ENCODE data around the gene ELK4.
A peak's percentile ranks its signal among the peaks of the same experiment; 100 is the strongest.

ELK4 gene

DNA sequence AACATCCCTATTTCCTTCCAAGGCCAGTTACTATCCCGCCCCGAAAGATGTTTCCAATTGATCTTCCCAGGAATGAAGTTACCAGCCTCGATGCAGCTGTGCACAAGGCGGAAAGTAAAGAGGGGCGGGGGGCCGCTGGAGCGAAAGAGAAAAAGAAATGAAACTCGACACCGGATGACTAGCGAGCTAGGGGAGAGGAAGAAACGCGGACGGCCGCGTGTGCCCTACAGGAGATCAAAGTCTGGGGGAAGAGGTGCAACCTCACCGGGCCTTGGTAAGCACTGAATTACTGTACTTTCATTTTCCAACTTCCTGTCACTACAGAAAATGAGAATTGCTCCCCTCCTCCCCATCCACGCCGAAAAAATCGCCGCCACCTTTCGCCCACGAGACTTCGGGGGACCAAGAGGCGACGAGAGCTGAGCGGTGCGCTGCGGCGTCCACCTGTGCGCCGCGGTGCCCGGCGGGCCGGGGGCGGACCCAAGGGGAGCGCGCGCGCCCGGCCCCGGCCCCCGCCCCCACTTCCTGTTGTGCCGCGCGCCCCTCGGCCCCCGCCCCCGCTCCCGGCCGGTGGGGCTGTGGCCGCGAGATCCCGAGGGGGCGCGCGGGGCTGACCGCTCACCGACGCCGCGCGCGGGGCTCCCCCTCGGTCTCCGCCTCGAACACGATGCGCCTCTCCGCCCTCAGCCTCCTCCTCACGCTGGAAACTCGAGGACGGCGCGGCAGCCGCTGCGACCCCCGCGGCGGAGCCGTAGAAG, 622 bp downstream of the ELK4 start:
- DNase-seq (ENCODE audit: insufficient read length, low spot score) (peak; percentile 71), FAIRE-seq (peak; percentile 93)

DNA sequence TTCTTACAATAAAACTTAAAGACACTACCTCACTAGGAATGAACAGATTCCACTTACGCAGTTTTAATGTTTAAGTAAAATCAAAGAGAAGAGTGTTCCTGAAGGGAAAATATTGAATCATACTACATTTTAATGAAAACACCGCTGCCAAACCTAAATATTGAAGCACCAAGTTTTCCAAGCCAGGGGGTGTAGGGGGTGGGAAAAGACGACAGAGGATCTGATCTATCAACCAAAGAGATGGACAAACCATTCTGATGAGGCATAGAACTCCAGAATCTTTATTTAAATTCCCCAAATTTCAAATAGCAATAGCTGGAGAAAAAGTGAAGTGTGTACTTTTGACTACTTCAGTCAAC, 1.2 kb downstream of the ELK4 start:
- no peak for DNase-seq (ENCODE audit: insufficient read length, low spot score)
- FAIRE-seq = no peak

DNA sequence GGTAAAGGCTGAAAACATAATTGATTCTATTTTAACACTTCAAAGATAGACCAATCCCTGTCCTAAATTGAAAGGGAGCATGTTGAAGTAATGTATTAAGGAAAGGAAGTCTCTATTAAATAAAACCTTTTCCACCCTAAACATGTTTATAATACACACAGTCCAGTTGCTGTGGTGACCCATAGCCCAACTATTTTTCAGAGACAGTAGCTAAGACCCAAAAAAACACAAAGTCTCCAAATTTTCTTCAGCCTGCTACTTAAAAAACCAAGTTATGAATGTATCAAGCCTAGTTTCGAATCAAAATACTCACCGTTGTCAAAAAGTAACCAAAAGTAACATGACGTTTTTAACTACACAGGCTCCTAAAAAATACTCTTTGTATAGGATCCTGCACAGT, 1.6 kb downstream of the ELK4 start:
- FAIRE-seq (no peak), DNase-seq (ENCODE audit: insufficient read length, low spot score) (no peak)

DNA sequence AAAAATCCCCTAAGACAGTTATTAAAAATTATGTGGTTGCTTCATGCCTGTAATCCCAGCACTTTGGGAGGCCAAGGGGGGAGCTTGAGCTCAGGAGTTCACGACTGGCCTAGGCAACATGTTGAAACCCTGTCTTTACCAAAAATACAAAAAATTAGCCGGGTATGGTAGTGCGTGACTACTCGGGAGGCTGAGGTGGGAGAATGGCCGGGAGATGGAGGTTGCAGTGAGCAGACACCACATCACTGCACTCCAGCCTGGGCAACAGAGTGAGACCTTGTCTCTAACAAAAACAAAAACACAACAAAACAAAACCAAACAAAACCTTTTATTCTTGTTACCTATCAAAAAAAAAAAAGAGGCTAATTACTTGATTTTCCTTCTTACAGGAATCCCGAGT, 2.1 kb downstream of the ELK4 start:
- FAIRE-seq (no peak), DNase-seq (ENCODE audit: insufficient read length, low spot score) (no peak)

DNA sequence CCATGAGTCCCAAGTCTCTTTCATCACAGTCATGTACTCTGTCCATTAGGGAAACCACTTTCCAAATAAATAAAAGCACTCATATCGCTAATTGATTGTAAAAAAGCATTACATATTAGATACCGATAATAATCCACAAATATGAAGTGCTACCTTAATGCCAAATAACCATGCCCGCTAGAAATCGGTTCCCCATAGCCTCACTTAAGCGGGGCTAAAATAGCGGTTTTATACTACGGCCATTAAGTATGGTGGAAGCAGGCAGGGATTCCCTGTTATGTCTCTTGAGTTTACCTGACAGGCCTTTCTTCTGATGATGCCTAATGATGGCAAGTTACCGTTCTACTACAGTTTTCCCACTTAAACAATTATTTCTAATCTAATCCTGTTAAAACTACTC, 3.9 kb downstream of the ELK4 start:
- no peak for FAIRE-seq
- DNase-seq (ENCODE audit: insufficient read length, low spot score) = no peak

DNA sequence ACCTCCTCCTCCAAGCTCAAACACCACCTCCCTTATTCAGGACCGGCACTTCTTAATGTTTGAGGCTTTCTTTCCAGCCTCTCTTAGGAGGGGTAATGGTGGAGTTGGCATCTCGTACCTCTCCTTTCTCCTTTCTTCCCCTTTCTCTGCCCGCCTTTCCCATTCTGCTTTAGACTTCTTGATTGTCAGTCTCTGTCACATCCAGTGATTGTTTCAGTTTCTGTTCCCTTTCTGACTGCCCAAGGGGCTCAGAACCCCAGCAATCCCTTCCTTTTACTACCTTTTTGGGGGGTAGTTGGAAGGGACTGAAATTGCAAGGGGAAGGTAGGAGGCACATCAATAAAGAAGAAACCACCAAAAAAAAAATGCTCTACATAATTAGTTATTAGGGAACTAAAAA, 5.6 kb downstream of the ELK4 start:
- DNase-seq (ENCODE audit: insufficient read length, low spot score) (no peak), FAIRE-seq (peak; percentile 76)

DNA sequence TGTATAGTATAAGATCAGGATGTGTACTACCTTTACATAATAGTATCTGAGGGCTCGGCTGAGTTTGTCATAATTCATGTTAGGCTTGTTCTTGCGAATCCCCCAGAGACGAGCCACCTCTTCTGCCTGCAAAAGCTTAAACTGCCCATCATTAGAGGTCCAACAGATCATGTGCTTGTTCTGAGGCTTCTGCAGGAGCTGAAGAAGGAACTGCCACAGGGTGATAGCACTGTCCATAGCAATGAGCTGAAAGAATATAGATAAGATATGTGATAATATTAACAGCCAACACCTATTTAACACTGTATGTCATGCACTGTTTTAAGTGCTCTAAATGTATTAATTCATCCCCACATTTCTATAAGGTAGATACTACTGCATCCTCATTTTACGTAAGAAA, 8.2 kb downstream of the ELK4 start:
- FAIRE-seq = no peak
- DNase-seq (ENCODE audit: insufficient read length, low spot score) = no peak

DNA sequence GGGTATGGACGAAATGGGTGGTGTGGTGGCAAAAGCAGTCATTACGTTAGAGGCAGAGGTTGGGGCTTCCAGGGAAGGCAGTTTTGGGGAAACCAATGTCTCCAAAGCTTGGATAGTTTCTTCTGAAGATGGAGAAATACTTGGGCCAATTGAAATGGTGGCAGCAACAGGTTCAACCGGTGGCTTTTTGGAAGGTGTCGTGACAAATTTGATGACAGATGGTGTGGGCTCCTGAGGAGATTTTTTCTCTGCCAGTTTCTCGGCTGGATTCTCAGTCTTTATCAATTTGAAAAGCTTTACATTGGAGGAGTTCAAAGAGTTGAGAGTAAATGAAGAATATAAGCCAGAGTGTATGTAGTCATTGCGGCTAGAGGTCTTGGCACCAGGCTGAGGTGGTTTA, 11.5 kb downstream of the ELK4 start:
- DNase-seq (ENCODE audit: insufficient read length, low spot score) (no peak), FAIRE-seq (no peak)

DNA sequence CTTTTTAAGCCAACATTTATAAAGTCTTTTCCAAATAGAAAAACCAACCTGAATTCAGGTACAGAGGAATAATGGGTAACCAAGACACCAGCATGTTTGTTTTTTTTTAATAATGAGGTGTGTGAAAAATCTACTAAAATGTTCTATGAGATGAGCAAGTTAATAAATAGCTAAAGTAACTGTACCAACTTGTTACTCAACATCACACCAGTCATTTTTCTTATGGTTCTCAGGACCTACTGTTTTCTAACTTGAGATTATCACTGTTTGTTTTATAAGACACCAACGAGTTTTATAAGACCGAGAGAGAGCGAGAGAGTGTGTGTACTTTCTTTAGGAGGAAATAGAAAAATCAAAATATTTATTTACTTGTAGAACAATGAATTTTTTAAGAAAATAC, 12.4 kb downstream of the ELK4 start:
- DNase-seq (ENCODE audit: insufficient read length, low spot score) (no peak), FAIRE-seq (no peak)

DNA sequence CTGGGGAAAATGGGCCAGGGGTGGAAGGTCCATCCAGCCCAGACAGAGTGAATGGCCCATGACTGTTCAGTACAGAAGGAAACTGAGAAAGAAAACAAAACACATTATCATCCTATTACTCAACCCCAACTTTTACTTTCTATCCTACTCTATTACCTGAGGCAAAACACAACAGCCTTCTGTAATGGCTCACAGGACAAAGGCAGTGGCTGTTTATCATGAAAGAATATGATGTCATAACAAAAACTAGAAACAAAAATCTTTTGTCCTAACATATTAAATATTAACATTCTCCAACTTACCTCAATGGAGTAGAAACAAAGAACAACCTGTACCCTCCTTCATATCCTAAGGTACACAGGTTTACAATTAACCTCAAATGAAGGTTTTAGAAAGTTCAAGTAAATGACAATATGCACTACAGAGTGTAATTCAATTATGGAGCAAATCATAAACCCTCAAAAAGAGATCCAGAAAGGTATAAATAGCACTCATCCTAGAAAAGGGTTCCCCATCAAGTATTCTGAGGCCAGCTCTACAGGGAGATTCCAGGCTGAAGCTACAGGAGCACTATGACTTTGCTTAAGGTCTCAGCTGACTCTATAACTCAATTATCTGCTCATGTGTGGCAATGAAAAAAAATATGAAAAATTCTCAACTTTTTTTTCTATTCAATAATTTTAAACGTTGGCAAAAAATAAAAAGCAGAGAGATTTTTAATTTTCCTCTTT, 15.1 kb downstream of the ELK4 start:
- FAIRE-seq = peak; percentile 77

DNA sequence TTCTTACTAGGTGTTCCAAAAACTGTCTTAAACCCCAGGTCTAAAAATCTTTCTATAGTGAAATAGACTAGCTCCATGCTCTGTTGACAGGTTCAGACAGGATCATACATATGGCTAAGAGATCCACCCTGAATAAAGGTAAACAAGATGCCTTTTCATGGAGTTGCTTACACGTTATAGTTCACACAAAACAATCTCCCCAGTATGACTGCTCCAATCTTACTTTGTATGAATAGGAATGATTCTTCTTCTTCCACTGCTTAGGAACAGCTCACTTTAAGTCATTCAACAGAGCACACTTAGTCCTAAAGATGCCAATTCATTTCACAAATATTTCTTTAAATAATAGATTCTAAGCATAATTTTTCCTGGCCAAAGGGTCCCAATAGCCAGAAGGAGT, 16.0 kb downstream of the ELK4 start:
- DNase-seq (ENCODE audit: insufficient read length, low spot score) (no peak), FAIRE-seq (no peak)

More for the DNA sequence above, 15.1 kb downstream of the ELK4 start:
- DNase-seq (ENCODE audit: insufficient read length, low spot score) = no peak

DNA sequence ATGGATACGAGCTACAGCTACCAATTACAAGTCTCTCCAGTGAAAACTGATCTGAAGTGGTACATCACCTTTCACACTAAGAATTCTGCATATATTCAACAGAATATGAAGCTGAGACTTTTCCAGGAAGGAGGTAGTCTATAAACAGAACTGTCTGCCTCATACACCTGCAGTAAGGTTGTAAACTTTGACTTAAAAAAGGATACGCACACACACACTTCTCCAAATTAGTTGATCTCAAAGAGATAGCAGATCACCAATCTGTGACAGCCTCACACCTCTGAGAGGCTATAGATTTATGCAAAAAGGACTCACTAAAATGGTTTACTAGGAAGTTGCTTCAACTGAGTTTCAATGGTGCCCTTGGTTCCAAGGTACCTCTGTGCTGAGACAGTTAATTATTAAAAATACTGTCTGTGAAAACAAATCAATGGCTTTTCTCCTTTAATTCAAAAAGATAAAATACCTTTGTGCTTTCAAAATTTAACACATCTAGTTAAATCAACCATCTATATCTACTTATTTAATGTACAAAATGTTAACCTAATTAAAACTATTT, 17.9 kb downstream of the ELK4 start:
- DNase-seq (ENCODE audit: insufficient read length, low spot score) (no peak), FAIRE-seq (peak; percentile 26)

DNA sequence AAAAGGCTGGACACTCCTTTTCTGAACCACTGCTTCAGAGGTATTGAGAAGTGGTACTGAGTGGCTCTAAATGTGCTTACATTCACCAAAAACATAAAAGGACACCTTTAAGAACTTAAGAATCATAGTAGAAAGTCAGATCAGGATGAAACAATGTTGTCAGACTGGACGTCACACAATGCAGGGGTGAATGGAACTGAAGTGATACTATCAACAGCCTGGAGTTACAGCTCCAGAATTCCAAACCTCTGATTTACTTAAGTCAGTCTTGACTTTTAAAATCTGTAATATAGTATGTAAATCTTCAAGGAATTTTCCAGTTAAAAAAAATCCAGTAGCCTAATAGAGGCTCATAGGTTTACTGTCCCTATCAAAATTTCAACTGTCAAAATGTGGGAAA, 19.3 kb downstream of the ELK4 start:
- FAIRE-seq (no peak), DNase-seq (ENCODE audit: insufficient read length, low spot score) (no peak)

DNA sequence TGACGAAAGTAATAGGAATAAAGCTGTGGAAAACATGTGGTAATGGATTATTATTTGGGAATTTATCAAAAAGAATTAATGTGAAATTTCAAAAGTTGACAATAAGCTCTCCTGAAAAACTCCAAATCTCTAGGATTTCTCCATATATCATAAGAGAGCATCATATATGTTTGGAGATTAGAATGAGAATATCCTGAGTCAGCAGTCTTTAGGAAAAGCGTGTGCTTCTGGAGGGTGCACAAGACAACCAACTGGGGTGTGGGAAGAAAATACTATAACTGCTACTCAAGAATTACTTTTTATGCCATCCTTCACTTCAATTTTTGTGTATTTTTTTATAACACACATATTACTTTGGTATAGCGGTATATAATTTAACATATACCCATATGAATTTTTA, 19.7 kb downstream of the ELK4 start:
- DNase-seq (ENCODE audit: insufficient read length, low spot score) (no peak), FAIRE-seq (no peak)

DNA sequence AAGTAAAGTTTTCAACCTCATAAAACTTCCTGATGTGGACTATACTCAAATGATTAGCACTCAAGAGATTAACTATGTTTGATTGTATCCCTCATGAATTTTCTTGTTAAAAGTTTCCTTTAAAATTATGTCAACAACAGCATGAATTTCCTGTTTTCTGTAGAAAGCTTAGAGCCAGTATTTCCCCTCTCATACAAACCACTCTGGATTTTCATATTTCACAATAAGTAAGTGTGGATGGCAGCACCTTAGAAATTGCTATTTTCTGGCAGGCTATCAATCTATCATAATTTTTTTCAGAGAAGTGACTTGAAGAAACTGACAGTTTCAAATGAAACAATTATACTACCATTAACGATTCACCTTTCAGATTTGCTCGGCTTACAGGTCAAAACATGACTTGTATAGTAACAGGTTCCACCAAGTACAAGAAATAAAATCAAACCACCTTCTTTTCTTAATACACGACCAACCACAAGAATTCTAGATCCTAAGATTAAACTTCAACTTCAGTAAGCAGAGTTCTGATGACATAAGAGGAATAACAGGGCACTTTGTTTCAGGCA, 20.8 kb downstream of the ELK4 start:
- DNase-seq (ENCODE audit: insufficient read length, low spot score) (no peak), FAIRE-seq (no peak)

DNA sequence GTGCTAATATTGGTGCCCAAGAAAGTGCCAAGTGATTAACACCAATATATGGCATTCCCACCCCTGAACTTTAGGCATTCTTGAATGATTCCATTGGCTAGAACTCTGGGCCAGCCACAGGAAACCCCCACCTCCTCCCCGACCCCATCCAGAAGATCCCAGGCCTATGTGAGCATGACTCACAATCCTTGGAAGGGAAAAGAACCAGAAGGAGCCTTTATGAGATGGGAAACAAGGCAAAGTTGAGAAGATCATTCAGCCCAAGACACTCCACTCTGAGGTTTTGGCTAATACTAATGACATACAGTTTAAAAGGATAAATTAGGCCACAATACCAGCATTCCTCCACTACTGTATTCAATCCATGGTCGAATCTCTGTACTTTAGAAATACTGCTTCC, 21.8 kb downstream of the ELK4 start:
- FAIRE-seq (no peak), DNase-seq (ENCODE audit: insufficient read length, low spot score) (no peak)

DNA sequence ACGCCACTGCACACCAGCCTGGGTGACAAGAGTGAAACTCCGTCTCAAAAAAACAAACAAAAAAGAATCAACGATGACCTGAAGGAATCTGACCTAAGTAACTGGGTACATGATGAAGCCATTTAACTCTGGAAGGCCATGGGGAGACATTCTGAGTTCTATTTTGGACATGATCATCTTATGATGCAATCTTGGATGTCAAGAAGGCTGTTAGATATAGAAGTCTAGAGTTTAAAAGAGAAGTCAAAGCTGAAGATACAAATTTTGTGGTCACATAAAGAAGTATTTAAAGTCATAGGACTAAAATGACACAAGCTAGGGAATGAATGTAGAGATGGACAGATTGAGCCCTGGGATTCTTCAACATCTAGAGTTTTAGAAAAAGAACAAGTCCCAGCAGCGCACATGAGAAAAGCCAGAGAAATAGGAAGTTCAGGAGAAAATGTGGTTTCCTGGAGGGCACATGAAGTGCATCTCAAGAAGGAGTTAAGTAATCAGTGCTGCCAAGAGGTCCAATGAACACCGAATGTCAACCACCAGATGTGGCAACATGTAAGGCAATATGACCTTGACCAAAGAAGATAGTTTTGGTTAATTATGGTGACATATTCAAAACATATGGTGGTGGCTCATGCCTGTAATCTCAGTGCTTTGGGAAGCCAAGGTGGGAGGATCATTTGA, 26.8 kb downstream of the ELK4 start:
- FAIRE-seq (no peak), DNase-seq (ENCODE audit: insufficient read length, low spot score) (no peak)

DNA sequence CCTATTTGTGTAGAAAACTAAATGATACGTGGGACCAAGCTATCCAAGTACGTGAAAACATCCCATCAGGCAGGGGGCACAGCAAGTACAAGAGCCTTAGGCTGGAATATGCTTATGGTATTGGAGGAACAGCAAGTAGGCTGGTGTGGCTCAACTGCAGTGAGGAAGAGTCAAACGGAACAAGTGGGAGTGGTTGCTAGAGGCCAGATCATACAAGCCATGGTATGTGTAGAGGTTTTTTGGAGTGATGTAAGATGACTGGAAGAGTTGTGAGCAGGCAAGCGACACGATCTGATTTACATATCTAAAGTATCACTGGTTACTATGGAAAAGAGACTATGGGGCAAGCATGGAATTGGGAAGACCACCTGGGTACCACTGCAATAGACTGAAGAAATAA, 27.8 kb downstream of the ELK4 start:
- DNase-seq (ENCODE audit: insufficient read length, low spot score) (no peak), FAIRE-seq (no peak)

DNA sequence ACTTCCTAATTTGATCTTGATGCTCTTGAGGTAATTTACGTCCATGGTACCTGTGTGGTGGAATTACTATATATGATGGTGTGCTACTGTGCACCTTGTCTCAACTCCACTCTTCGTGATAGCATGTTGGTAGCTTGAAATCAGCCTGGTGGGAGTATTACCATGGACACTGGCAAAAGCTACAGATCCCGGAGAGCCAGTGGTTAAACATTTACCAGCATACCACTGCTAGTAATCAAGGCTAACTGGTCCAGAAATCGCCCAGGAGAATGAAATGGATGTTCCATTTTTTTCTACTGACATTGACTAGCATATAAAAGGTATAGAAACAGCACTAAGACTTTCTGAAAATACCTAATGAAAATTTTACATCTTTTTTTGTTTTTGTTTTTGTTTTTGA, 30.6 kb downstream of the ELK4 start:
- no peak for FAIRE-seq
- no peak for DNase-seq (ENCODE audit: insufficient read length, low spot score)

DNA sequence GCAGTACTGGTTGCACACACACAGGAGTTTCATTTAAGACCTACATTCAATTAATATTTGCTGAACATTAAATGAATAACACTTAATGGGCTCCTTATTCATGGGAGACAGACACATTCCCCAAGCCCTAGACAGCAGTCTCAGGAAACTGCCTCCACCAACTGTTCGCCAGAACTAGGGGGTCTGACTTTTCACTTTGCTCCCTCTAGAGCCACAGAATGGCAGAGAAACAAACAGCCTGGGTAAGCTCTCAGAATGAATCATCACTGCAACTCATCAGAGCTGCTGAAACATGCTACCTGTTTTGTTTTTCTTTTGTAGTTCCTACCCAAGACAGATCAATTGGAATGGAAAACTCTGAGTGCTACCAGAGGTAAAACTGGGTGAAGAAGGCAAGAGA, 31.7 kb downstream of the ELK4 start:
- FAIRE-seq (peak; percentile 35), DNase-seq (ENCODE audit: insufficient read length, low spot score) (no peak)

DNA sequence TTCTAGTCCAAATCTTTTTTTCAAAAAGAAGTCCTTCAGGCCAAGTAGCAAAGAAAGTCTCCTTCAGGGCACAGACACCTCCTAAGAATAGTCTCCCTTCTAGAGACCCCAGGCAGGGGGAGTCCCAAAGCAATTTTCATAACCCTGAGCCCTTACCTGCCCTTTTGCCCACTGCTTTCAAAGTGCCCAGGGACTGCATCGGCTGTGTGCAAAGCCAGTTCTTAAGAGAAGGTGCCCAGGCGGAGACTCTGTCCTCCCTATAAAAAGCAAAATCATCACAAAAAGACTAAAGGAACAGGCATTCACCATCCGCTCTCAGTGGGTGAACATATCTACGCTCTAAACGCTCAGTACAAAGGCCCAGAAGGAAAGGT, 32.2 kb downstream of the ELK4 start:
- DNase-seq (ENCODE audit: insufficient read length, low spot score) = no peak
- FAIRE-seq = no peak
